Measurements from ENCODE around the gene ATG2A. TPM values are rescaled to one million over a fixed set of nuclear protein-coding genes. Genes with fewer than 3 reads are reported as not detected.
A peak's percentile ranks its signal among the peaks of the same experiment; 100 is the strongest.

Gene ATG2A
- total RNA-seq, 1 donor, result 25.7 TPM

DNA sequence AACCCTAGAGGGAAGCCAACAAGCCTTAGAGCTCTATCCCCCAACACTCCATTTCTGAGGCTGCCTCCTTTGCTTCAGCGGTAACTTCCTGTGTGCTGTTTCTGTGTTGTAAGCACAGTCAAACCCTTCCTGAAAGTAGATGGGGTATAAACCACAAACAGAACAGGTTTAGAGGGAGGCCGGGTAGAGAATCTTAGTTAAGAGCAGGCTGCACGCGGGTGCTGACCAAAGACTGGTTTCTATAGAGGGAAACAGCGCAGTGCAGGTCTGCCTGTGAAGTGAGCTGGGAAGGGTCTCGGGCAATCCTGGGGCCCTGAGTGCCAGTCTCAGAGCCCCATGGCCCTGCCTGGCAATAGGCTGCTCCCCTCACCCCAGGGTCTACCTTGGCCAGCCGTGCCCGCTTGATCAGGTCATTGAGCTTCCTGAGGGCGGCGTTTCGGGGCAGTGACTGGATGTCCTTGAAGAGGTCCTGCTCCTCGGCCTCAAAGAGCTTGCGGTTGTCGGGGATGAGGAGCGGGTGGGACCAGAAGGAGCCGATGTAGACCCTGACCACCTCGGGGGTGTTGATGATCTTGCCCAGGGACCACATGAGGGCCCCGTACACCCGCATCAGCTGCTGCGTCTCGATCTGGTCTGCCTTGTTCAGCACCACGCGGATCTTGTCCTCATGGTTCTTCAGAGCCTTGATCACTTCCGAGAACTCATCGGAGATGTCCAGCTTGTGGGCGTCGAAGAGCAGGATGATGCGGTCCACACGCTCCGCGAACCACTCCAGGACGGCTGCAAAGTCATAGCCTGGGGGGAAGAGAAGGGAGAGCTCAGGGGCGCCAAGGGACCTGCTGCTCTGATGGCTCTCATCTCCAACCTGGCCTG, 57.2 kb downstream of the ATG2A start:
- H3K4me3 ChIP-seq (ENCODE audit: insufficient read depth, low read length), result no peak overlapping the region
- peaks cover 39% of the 10 kb centered on the region for H4K20me1 ChIP-seq (ENCODE audit: insufficient read depth, low read length)
- peaks cover 36% of the 10 kb centered on the region for H3K36me3 ChIP-seq (ENCODE audit: insufficient read depth, low read length)
- TF ChIP-seq, protein P1, sequence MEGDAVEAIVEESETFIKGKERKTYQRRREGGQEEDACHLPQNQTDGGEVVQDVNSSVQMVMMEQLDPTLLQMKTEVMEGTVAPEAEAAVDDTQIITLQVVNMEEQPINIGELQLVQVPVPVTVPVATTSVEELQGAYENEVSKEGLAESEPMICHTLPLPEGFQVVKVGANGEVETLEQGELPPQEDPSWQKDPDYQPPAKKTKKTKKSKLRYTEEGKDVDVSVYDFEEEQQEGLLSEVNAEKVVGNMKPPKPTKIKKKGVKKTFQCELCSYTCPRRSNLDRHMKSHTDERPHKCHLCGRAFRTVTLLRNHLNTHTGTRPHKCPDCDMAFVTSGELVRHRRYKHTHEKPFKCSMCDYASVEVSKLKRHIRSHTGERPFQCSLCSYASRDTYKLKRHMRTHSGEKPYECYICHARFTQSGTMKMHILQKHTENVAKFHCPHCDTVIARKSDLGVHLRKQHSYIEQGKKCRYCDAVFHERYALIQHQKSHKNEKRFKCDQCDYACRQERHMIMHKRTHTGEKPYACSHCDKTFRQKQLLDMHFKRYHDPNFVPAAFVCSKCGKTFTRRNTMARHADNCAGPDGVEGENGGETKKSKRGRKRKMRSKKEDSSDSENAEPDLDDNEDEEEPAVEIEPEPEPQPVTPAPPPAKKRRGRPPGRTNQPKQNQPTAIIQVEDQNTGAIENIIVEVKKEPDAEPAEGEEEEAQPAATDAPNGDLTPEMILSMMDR (IDR thresholded peaks at IDR 0.05; ENCODE audit: extremely low read depth, low read depth, low read length), result no peak
- H2AFZ ChIP-seq (ENCODE audit: low read length), result no peak overlapping the region
- peaks cover 80% of the 10 kb centered on the region for H3K79me2 ChIP-seq (ENCODE audit: insufficient read depth, low read length)
- H3K4me1 ChIP-seq (ENCODE audit: insufficient read depth, low read length), result peaks cover 49% of the 10 kb centered on the region
- no peak overlapping the region for H3K27ac ChIP-seq (ENCODE audit: low read depth, low read length)
- no peak for DNase-seq (ENCODE audit: insufficient read length, low spot score, missing footprints)
- H3K4me2 ChIP-seq (ENCODE audit: insufficient read depth, low read length), result no peak overlapping the region
- no peaks in the 10 kb centered on the region for H3K27me3 ChIP-seq (ENCODE audit: insufficient read depth, low read length)
- H3K9me3 ChIP-seq (ENCODE audit: low read depth, low read length), result no peaks in the 10 kb centered on the region

DNA sequence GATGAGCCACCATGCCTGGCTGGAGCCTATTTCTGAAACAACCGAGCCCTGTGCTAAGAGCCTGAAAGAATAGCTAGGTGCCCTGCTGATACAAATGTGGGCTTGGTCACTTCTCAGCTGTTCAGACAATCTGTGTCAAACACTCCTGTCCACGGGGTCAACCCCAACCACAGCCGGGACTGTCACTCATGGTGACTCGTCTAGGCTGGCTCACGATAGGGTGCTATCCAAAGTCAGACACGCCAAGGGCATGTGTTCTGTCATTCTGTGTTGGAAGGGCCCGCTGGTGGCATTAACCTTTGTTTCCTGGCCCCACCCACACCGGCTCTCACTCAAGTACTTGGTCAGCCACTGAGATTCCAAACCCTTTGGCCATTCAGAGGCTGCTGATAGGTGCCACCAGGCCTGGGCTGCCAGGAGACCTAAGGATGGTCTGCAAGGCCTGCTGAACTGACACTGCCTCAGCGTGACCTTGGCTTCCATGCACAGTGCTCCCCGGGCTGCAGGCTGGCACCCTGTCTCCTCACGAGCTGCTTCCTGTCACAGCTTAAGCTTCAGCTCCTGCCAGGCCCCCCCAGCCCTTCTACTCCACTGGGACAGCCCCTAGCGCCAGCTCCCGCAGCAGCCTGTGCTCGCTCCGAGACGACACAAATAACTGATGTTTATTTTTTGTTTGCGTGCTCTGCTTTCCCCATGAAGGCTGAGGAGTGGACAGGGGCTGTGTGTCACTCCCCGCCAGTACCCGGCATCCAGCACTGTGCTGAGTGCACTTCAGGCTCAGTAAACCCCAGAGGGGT, 58.3 kb downstream of the ATG2A start:
- H3K4me3 ChIP-seq (ENCODE audit: insufficient read depth, low read length), result no peak overlapping the region
- no peak overlapping the region for H3K4me2 ChIP-seq (ENCODE audit: insufficient read depth, low read length)
- no peaks in the 10 kb centered on the region for H3K9me3 ChIP-seq (ENCODE audit: low read depth, low read length)
- peaks cover 46% of the 10 kb centered on the region for H3K36me3 ChIP-seq (ENCODE audit: insufficient read depth, low read length)
- H3K27ac ChIP-seq (ENCODE audit: low read depth, low read length), result peak overlapping the region; percentile 28
- no peaks in the 10 kb centered on the region for H3K27me3 ChIP-seq (ENCODE audit: insufficient read depth, low read length)
- peaks cover 86% of the 10 kb centered on the region for H3K79me2 ChIP-seq (ENCODE audit: insufficient read depth, low read length)
- peaks cover 35% of the 10 kb centered on the region for H4K20me1 ChIP-seq (ENCODE audit: insufficient read depth, low read length)
- peaks cover 45% of the 10 kb centered on the region for H3K4me1 ChIP-seq (ENCODE audit: insufficient read depth, low read length)
- H2AFZ ChIP-seq (ENCODE audit: low read length), result no peak overlapping the region
- no peak for DNase-seq (ENCODE audit: insufficient read length, low spot score, missing footprints)
- TF ChIP-seq, protein P1 (IDR thresholded peaks at IDR 0.05; ENCODE audit: extremely low read depth, low read depth, low read length), result no peak

DNA sequence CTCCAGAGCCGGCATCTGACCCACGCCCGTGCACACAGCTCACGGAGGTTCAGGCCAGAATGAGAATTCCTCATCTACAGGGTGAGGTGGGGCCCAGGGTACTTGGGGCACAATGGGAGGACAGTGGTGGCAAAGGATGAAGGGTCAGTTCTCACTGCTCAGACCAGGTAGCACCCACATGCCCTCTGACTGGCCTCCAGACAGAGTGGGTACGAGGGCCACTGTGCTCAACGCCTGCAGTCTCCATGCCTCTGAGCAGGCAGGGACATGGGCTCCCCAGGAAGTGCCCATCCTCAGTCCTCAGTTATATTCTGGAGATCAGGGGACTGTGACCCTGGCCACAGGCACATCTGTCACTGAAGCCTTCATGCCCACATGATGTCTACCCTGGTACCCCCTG, 59.5 kb downstream of the ATG2A start:
- TF ChIP-seq, protein P1 (IDR thresholded peaks at IDR 0.05; ENCODE audit: extremely low read depth, low read depth, low read length), result no peak
- no peaks in the 10 kb centered on the region for H3K9me3 ChIP-seq (ENCODE audit: low read depth, low read length)
- no peak overlapping the region for H3K4me2 ChIP-seq (ENCODE audit: insufficient read depth, low read length)
- H2AFZ ChIP-seq (ENCODE audit: low read length), result no peak overlapping the region
- peaks cover 83% of the 10 kb centered on the region for H3K79me2 ChIP-seq (ENCODE audit: insufficient read depth, low read length)
- no peak overlapping the region for H3K4me3 ChIP-seq (ENCODE audit: insufficient read depth, low read length)
- H4K20me1 ChIP-seq (ENCODE audit: insufficient read depth, low read length), result peaks cover 30% of the 10 kb centered on the region
- no peak for DNase-seq (ENCODE audit: insufficient read length, low spot score, missing footprints)
- H3K27ac ChIP-seq (ENCODE audit: low read depth, low read length), result peak overlapping the region; percentile 23
- peaks cover 33% of the 10 kb centered on the region for H3K4me1 ChIP-seq (ENCODE audit: insufficient read depth, low read length)
- H3K36me3 ChIP-seq (ENCODE audit: insufficient read depth, low read length), result peaks cover 54% of the 10 kb centered on the region
- H3K27me3 ChIP-seq (ENCODE audit: insufficient read depth, low read length), result no peaks in the 10 kb centered on the region
